SK-N-SH treated with all-trans-retinoic acid at 6 μM for 48 hours (cell line): ENCODE results near the gene LYL1.

ENCODE experiments used
- ATAC-seq: fragments of 200-7000 bp; cut with Tn5 transposase; 3 replicates; pipeline ENCODE4 v1.9.1; 2020; ENCODE audit warnings: mild to moderate bottlenecking, moderate library complexity
- ARNTL ChIP-seq: fragments of 450-650 bp; formaldehyde crosslinking; IDR thresholded peaks from 2 replicates; pipeline ENCODE4 v1.5.0; 2020; ENCODE audit warnings: low read depth, mild to moderate bottlenecking, moderate library complexity, borderline replicate concordance
- BACH2 ChIP-seq: fragments of 250-450 bp; sonication (Bioruptor Pico); IDR thresholded peaks from 2 replicates; pipeline ENCODE4 v1.9.0; 2021; ENCODE audit warnings: mild to moderate bottlenecking, borderline replicate concordance
- CSDC2 ChIP-seq: fragments of 250-450 bp; sonication (Bioruptor Pico); IDR thresholded peaks from 2 replicates; pipeline ENCODE4 v1.5.0; 2020; ENCODE audit warnings: mild to moderate bottlenecking, moderate library complexity
- GLIS3 ChIP-seq: fragments of 250-450 bp; sonication (Bioruptor Pico); IDR thresholded peaks from 2 replicates; pipeline ENCODE4 v1.5.0; 2020; ENCODE audit warnings: mild to moderate bottlenecking, moderate library complexity
- ISL1 ChIP-seq: fragments of 250-450 bp; sonication (Bioruptor Pico); IDR thresholded peaks from 2 replicates; pipeline ENCODE4 v2.1.2; 2022; ENCODE audit warnings: mild to moderate bottlenecking, moderate library complexity
- OSR1 ChIP-seq: fragments of 250-450 bp; sonication (Bioruptor Pico); IDR thresholded peaks from 2 replicates; pipeline ENCODE4 v1.8.0; 2022; ENCODE audit warnings: moderate library complexity, mild to moderate bottlenecking, inconsistent platforms
- POU6F1 ChIP-seq: fragments of 250-450 bp; sonication (Bioruptor Pico); IDR thresholded peaks from 2 replicates; pipeline ENCODE4 v1.8.0; 2021; ENCODE audit warnings: low read depth, mild to moderate bottlenecking, moderate library complexity, borderline replicate concordance
- PPARA ChIP-seq: fragments of 250-450 bp; sonication (Bioruptor Pico); IDR thresholded peaks from 2 replicates; pipeline ENCODE4 v1.5.0; 2020; ENCODE audit warnings: mild to moderate bottlenecking, borderline replicate concordance
- RARB ChIP-seq: fragments of 250-450 bp; sonication (Bioruptor Pico); IDR thresholded peaks from 2 replicates; pipeline ENCODE4 v1.8.0; 2021; ENCODE audit warnings: mild to moderate bottlenecking, moderate library complexity
- SNAI2 ChIP-seq: fragments of 250-450 bp; sonication (Bioruptor Pico); IDR thresholded peaks from 2 replicates; pipeline ENCODE4 v1.5.0; 2020; ENCODE audit warnings: mild to moderate bottlenecking, moderate library complexity
- TOX ChIP-seq: fragments of 250-450 bp; sonication (Bioruptor Pico); IDR thresholded peaks from 2 replicates; pipeline ENCODE4 v1.8.0; 2021; ENCODE audit warnings: mild to moderate bottlenecking, moderate library complexity, borderline replicate concordance
- ZFP3 ChIP-seq: fragments of 250-450 bp; sonication (Bioruptor Pico); IDR thresholded peaks from 2 replicates; pipeline ENCODE4 v1.5.0; 2020; ENCODE audit warnings: mild to moderate bottlenecking, moderate library complexity
- ZFP30 ChIP-seq: fragments of 450-650 bp; formaldehyde crosslinking; IDR thresholded peaks from 2 replicates; pipeline ENCODE4 v1.5.0; 2022; ENCODE audit warnings: mild to moderate bottlenecking, moderate library complexity
- ZNF565 ChIP-seq: fragments of 450-650 bp; formaldehyde crosslinking; conservative IDR thresholded peaks from 2 replicates; pipeline ENCODE4 v1.5.0; 2020; ENCODE audit warnings: low read depth, mild to moderate bottlenecking, moderate library complexity
- ZNF70 ChIP-seq: fragments of 450-650 bp; formaldehyde crosslinking; IDR thresholded peaks from 2 replicates; pipeline ENCODE4 v1.5.0; 2020; ENCODE audit warnings: mild to moderate bottlenecking, moderate library complexity
- ZNF8 ChIP-seq: fragments of 450-650 bp; formaldehyde crosslinking; IDR thresholded peaks from 2 replicates; pipeline ENCODE4 v1.5.0; 2020; ENCODE audit warnings: mild to moderate bottlenecking, moderate library complexity
- TF ChIP-seq, protein P1 (sequence below): fragments of 250-450 bp; sonication (Bioruptor Pico); IDR thresholded peaks from 2 replicates; pipeline ENCODE4 v1.5.1; 2020; ENCODE audit warnings: low read depth, mild to moderate bottlenecking, moderate library complexity
- TF ChIP-seq, protein P2 (sequence below): fragments of 250-450 bp; sonication (Bioruptor Pico); IDR thresholded peaks from 2 replicates; pipeline ENCODE4 v1.5.1; 2021; ENCODE audit warnings: mild to moderate bottlenecking, moderate library complexity

The LYL1 gene

GRCh38 chr19:13135068-13136062, 32.7 kb upstream of the LYL1 start:
- no peak for ATAC-seq
- TF ChIP-seq, protein P1, sequence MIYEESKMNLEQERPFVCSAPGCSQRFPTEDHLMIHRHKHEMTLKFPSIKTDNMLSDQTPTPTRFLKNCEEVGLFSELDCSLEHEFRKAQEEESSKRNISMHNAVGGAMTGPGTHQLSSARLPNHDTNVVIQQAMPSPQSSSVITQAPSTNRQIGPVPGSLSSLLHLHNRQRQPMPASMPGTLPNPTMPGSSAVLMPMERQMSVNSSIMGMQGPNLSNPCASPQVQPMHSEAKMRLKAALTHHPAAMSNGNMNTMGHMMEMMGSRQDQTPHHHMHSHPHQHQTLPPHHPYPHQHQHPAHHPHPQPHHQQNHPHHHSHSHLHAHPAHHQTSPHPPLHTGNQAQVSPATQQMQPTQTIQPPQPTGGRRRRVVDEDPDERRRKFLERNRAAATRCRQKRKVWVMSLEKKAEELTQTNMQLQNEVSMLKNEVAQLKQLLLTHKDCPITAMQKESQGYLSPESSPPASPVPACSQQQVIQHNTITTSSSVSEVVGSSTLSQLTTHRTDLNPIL: no peak
- TF ChIP-seq OSR1 (no peak), ZFP30 (no peak), ZNF8 (CRISPR knock-in tag) (no peak), RARB (CRISPR knock-in tag) (no peak), POU6F1 (no peak)
- TF ChIP-seq, protein P2, sequence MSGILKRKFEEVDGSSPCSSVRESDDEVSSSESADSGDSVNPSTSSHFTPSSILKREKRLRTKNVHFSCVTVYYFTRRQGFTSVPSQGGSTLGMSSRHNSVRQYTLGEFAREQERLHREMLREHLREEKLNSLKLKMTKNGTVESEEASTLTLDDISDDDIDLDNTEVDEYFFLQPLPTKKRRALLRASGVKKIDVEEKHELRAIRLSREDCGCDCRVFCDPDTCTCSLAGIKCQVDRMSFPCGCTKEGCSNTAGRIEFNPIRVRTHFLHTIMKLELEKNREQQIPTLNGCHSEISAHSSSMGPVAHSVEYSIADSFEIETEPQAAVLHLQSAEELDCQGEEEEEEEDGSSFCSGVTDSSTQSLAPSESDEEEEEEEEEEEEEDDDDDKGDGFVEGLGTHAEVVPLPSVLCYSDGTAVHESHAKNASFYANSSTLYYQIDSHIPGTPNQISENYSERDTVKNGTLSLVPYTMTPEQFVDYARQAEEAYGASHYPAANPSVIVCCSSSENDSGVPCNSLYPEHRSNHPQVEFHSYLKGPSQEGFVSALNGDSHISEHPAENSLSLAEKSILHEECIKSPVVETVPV (CRISPR knock-in tag): no peak

- TF ChIP-seq ZNF70 (CRISPR knock-in tag) (no peak), ISL1 (CRISPR knock-in tag) (no peak), CSDC2 (CRISPR knock-in tag) (no peak), BACH2 (CRISPR knock-in tag) (no peak), GLIS3 (CRISPR knock-in tag) (no peak), POU6F1 (no peak)
- TF ChIP-seq, protein P1: no peak
- TF ChIP-seq, all 23 proteins: peak for 0
- ATAC-seq: no peak
Measured at GRCh38 chr19:13134626-13135025, 32.0 kb upstream of the LYL1 start.

GRCh38 chr19:13133241-13133870, 30.7 kb upstream of the LYL1 start:
- ATAC-seq: no peak

More at GRCh38 chr19:13133241-13133870, 30.7 kb upstream of the LYL1 start:
- TF ChIP-seq ZNF565 (CRISPR knock-in tag): no peak
- no peak for TF ChIP-seq PPARA (CRISPR knock-in tag)
- TF ChIP-seq ARNTL (CRISPR knock-in tag): no peak
- no peak for TF ChIP-seq TOX (CRISPR knock-in tag)
- TF ChIP-seq, protein P2 (CRISPR knock-in tag): no peak
- no peak for TF ChIP-seq ZFP3 (CRISPR knock-in tag)
- no peak for TF ChIP-seq ZNF8 (CRISPR knock-in tag)
- no peak for TF ChIP-seq OSR1
- no peak for TF ChIP-seq SNAI2 (CRISPR knock-in tag)
